HG03571 (cell line): ENCODE data around the gene FARP2.

Source experiments
- ATAC-seq: cut with Tn5 transposase; IDR thresholded peaks from one replicate; pipeline ENCODE4 v1.9.1; 2021; ENCODE audit not compliant: unreplicated experiment

The FARP2 gene

GRCh38 chr2:241454837-241455485, 98.9 kb downstream of the FARP2 start:
- ATAC-seq: no peak

- no peak for ATAC-seq
Observed at GRCh38 chr2:241456546-241456945, 100.5 kb downstream of the FARP2 start.

GRCh38 chr2:241458687-241459086, 102.6 kb downstream of the FARP2 start:
- ATAC-seq: no peak

- no peak for ATAC-seq
Observed at GRCh38 chr2:241459520-241459919, 103.4 kb downstream of the FARP2 start.

GRCh38 chr2:241460631-241461030, 104.5 kb downstream of the FARP2 start:
- no peak for ATAC-seq

- no peak for ATAC-seq
Observed at GRCh38 chr2:241461693-241462677, 105.9 kb downstream of the FARP2 start.

- no peak for ATAC-seq
Observed at GRCh38 chr2:241463276-241464135, 107.4 kb downstream of the FARP2 start.

GRCh38 chr2:241465543-241465942, 109.5 kb downstream of the FARP2 start:
- ATAC-seq: no peak

GRCh38 chr2:241466230-241466629, 110.1 kb downstream of the FARP2 start:
- no peak for ATAC-seq

GRCh38 chr2:241467777-241468475, 111.8 kb downstream of the FARP2 start:
- ATAC-seq: no peak

GRCh38 chr2:241468476-241468781, 112.3 kb downstream of the FARP2 start:
- ATAC-seq: no peak

GRCh38 chr2:241469746-241470145, 113.7 kb downstream of the FARP2 start:
- no peak for ATAC-seq

GRCh38 chr2:241473399-241473798, 117.3 kb downstream of the FARP2 start:
- ATAC-seq: no peak

- ATAC-seq: no peak
Observed at GRCh38 chr2:241475267-241475666, 119.2 kb downstream of the FARP2 start.

GRCh38 chr2:241478166-241478565, 122.1 kb downstream of the FARP2 start:
- ATAC-seq: no peak

- no peak for ATAC-seq
Observed at GRCh38 chr2:241479026-241479898, 123.2 kb downstream of the FARP2 start.

GRCh38 chr2:241481687-241482086, 125.6 kb downstream of the FARP2 start:
- ATAC-seq: no peak

GRCh38 chr2:241482126-241482955, 126.3 kb downstream of the FARP2 start:
- no peak for ATAC-seq

GRCh38 chr2:241483305-241483704, 127.2 kb downstream of the FARP2 start:
- no peak for ATAC-seq
